Measurements from ENCODE around the gene ADD3. TPM values are rescaled to one million over a fixed set of nuclear protein-coding genes. Genes with fewer than 3 reads are reported as not detected.

ADD3 gene
- total and polyA plus RNA-seq, 10 of the 15 experiments (the other 5 are each of a cell fraction or from before 2014, with no cell fraction given) = 27.3 to 129 (median 67.8) TPM

DNA sequence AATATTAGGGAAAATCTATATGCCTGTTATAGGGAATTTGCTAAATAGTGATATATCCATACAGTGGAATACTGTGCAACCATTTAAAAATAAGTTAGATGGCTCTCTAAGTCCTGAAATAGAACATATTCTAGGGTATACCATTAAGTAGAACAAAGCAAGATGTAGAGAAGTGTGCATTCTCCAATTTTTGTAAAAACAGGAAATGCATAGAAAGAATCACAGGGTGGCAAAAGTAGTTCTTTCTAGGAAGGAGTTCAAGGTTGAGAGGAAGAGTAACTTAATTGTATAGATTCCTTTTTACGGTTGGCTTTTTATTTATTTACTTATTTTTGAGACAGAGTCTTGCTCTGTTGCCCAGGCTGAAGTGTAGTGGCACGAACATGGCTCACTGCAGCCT, 43.7 kb downstream of the ADD3 start:
- ATAC-seq (no peak), DNase-seq (ENCODE audit: low read depth, low spot score) (no peak), FAIRE-seq (no peak)
- no peaks in the 10 kb centered on the region for H3K36me3 ChIP-seq (ENCODE audit: control insufficient read depth in 2 of 2, insufficient read depth in 2 of 2, low read length in 1 of 2)
- H4K20me1 ChIP-seq (ENCODE audit: control insufficient read depth, insufficient read depth) = no peaks in the 10 kb centered on the region
- H3K9ac ChIP-seq (ENCODE audit: control insufficient read depth, insufficient read depth, low read length) = no peak overlapping the region
- in situ Hi-C loops (cut with MboI) = no loop called here
- WGBS (ENCODE audit: insufficient coverage, insufficient replicate concordance, low lambda C conversion rate, missing lambda C conversion rate) = 100% methylated on average over 2 of the region's 2 CpGs
- no peak for TF ChIP-seq KAT2A (conservative IDR thresholded peaks at IDR 0.05; ENCODE audit: control insufficient read depth, low read depth, low read length)
- TF ChIP-seq SIN3A (IDR thresholded peaks at IDR 0.05; ENCODE audit: low read depth, low read length) = no peak
- no peak for TF ChIP-seq BHLHE40 (IDR thresholded peaks at IDR 0.05; ENCODE audit: borderline replicate concordance in 1 of 2, low read depth in 2 of 2, low read length in 1 of 2)
- TF ChIP-seq SPI1 (IDR thresholded peaks at IDR 0.05; ENCODE audit: borderline replicate concordance, insufficient read depth, low read depth, low read length) = no peak
- no peak for TF ChIP-seq ZNF622 (IDR thresholded peaks at IDR 0.05)
- no peak for TF ChIP-seq CBX3 (IDR thresholded peaks at IDR 0.05; ENCODE audit: borderline replicate concordance, low read depth)
- no peak for TF ChIP-seq PML (IDR thresholded peaks at IDR 0.05; ENCODE audit: low read length)
- TF ChIP-seq DPF2 (IDR thresholded peaks at IDR 0.05) = no peak
- TF ChIP-seq, protein P1, sequence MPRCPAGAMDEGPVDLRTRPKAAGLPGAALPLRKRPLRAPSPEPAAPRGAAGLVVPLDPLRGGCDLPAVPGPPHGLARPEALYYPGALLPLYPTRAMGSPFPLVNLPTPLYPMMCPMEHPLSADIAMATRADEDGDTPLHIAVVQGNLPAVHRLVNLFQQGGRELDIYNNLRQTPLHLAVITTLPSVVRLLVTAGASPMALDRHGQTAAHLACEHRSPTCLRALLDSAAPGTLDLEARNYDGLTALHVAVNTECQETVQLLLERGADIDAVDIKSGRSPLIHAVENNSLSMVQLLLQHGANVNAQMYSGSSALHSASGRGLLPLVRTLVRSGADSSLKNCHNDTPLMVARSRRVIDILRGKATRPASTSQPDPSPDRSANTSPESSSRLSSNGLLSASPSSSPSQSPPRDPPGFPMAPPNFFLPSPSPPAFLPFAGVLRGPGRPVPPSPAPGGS (IDR thresholded peaks at IDR 0.05; ENCODE audit: borderline replicate concordance, insufficient read depth, low read depth, low read length, poor library complexity, severe bottlenecking) = no peak
- TF ChIP-seq FOS (IDR thresholded peaks at IDR 0.05; ENCODE audit: borderline replicate concordance, extremely low read depth, insufficient read length) = no peak
- TF ChIP-seq, protein P2, sequence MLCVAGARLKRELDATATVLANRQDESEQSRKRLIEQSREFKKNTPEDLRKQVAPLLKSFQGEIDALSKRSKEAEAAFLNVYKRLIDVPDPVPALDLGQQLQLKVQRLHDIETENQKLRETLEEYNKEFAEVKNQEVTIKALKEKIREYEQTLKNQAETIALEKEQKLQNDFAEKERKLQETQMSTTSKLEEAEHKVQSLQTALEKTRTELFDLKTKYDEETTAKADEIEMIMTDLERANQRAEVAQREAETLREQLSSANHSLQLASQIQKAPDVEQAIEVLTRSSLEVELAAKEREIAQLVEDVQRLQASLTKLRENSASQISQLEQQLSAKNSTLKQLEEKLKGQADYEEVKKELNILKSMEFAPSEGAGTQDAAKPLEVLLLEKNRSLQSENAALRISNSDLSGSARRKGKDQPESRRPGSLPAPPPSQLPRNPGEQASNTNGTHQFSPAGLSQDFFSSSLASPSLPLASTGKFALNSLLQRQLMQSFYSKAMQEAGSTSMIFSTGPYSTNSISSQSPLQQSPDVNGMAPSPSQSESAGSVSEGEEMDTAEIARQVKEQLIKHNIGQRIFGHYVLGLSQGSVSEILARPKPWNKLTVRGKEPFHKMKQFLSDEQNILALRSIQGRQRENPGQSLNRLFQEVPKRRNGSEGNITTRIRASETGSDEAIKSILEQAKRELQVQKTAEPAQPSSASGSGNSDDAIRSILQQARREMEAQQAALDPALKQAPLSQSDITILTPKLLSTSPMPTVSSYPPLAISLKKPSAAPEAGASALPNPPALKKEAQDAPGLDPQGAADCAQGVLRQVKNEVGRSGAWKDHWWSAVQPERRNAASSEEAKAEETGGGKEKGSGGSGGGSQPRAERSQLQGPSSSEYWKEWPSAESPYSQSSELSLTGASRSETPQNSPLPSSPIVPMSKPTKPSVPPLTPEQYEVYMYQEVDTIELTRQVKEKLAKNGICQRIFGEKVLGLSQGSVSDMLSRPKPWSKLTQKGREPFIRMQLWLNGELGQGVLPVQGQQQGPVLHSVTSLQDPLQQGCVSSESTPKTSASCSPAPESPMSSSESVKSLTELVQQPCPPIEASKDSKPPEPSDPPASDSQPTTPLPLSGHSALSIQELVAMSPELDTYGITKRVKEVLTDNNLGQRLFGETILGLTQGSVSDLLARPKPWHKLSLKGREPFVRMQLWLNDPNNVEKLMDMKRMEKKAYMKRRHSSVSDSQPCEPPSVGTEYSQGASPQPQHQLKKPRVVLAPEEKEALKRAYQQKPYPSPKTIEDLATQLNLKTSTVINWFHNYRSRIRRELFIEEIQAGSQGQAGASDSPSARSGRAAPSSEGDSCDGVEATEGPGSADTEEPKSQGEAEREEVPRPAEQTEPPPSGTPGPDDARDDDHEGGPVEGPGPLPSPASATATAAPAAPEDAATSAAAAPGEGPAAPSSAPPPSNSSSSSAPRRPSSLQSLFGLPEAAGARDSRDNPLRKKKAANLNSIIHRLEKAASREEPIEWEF (IDR thresholded peaks at IDR 0.05; ENCODE audit: insufficient replicate concordance, low read depth, low read length) = no peak
- TF ChIP-seq, protein P3, sequence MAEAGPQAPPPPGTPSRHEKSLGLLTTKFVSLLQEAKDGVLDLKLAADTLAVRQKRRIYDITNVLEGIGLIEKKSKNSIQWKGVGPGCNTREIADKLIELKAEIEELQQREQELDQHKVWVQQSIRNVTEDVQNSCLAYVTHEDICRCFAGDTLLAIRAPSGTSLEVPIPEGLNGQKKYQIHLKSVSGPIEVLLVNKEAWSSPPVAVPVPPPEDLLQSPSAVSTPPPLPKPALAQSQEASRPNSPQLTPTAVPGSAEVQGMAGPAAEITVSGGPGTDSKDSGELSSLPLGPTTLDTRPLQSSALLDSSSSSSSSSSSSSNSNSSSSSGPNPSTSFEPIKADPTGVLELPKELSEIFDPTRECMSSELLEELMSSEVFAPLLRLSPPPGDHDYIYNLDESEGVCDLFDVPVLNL (IDR thresholded peaks at IDR 0.05; ENCODE audit: low read depth, low read length) = no peak
- no peak for TF ChIP-seq IKZF2 (IDR thresholded peaks at IDR 0.05)
- H3K4me3 ChIP-seq = no peak overlapping the region
- H3K4me2 ChIP-seq (ENCODE audit: control insufficient read depth, insufficient read depth) = no peak overlapping the region
- POLR2A ChIA-PET = no interaction called here
- SMC1A ChIA-PET (ENCODE audit: uncharacterized antibody, unreplicated experiment) = interaction anchor here (2.5 kb wide), 1 partner anchor 9 kb away, joined by 15 read pairs; no protein-coding TSS in a partner anchor
- H3K4me1 ChIP-seq (ENCODE audit: control insufficient read depth, insufficient read depth, low read length) = no peaks in the 10 kb centered on the region
- no peaks in the 10 kb centered on the region for H3K27me3 ChIP-seq (replicated peaks in 1 of 2; ENCODE audit: control insufficient read depth in 2 of 2, insufficient read depth in 2 of 2, low read length in 1 of 2)
- H3K9me3 ChIP-seq (replicated peaks; ENCODE audit: control insufficient read depth, insufficient read depth, low read length) = peaks cover 15% of the 10 kb centered on the region
- intact Hi-C loops (cut with micrococcal nuclease; ENCODE audit: unreplicated experiment) = no loop called here
- CTCF ChIA-PET = interaction anchor here (1.0 kb wide), 1 partner anchor 222 kb away, joined by 3 read pairs; no protein-coding TSS in a partner anchor
- no peaks in the 10 kb centered on the region; the same call in none of the 2 replicates for H3K79me2 ChIP-seq (ENCODE audit: control insufficient read depth, insufficient read depth, low read length)
- RAD21 ChIA-PET (ENCODE audit: unreplicated experiment) = no interaction called here
- BruUV-seq (replicated peaks) = no TSS peak
- no peak overlapping the region for H2AFZ ChIP-seq (ENCODE audit: control insufficient read depth, low read depth, low read length)
- H3K27ac ChIP-seq (ENCODE audit: control insufficient read depth, insufficient read depth) = no peak overlapping the region

Data from GM12878 (cell line).